GM19238 (cell line): ENCODE results near the gene TNXB.
"Not testable (repeated sequence)": the region's sequence is repeated elsewhere in the genome, so short reads cannot be mapped to it uniquely, and the experiment has no call there.

ENCODE experiments used
- DNase-seq: peaks from one replicate; pipeline ENCODE4 v3.0.0; 2011; ENCODE audit warnings: low spot score; ENCODE audit not compliant: insufficient read length

TNXB gene

GRCh38 chr6:32109114-32109764, at the start of gene TNXB:
Gene TNXB, minus strand, starts transcription at chr6:32109338. Its CDS starts 11,140 bp downstream, at chr6:32098198.
- DNase-seq, result no peak

GRCh38 chr6:32158052-32158451, 48.9 kb upstream of the TNXB start:
- no peak for DNase-seq

DNA sequence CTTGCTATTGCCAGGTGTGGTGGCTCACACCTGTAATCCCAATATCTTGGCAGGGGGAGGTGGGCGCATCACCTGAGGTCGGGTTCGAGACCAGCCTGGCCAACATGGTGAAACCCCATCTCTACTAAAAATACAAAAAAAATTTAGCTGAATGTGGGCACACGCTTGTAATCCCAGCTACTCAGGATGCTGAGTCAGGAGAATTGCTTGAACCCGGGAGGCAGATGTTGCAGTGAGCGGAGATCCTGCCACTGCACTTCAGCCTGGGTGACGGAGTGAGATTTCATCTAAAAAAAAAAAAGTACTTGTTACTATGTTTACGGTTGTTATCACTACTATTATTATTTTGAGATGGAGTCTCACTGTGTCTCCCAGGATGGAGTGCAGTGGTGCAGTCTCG, 47.8 kb upstream of the TNXB start:
- no peak for DNase-seq

- peak; percentile 87 for DNase-seq
Measured at GRCh38 chr6:32154514-32155161, 45.5 kb upstream of the TNXB start.

GRCh38 chr6:32153564-32154513, 44.7 kb upstream of the TNXB start, which contains the start of gene PPT2:
Gene PPT2, plus strand, starts transcription at chr6:32154141. Its CDS starts 454 bp downstream, at chr6:32154595.
- peak; percentile 58 for DNase-seq

DNA sequence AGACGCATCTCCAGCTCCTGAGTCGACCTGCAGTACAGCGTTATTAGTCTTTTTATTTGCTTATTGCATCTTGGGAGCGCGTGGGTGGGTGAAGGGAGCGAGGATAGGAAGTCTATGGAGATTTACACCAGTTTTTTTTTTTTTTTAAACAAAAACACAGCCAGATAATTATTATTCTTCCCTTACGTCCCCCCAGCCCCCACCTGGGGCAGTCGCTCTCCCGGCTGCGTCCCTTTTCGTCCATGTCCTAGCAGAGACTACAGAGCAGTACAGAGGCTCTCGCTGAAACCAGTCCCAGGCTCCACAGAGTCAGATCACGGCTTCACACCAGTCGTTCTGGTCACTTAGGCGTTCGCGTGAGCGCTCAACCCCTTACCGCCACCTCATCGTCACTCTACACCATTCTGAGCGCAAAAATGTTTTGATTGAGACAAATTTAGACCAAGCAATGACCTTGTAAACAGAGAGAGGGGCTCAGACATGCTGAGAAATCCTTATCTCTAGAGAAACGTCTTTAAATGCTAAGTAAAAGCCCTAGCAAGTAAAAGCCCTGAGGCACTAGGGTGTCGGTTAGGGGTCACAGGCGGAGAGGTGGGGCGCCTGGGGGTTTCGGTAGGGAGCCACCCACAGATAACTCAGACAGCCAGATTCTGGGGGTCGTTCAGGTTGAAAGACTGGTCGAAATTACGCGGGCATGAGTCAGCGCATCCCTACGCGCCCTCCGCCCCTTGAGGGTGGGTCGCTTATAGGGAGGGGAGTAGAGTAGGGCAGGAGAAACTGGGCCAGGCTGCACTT, 43.8 kb upstream of the TNXB start:
- DNase-seq, result no peak

DNA sequence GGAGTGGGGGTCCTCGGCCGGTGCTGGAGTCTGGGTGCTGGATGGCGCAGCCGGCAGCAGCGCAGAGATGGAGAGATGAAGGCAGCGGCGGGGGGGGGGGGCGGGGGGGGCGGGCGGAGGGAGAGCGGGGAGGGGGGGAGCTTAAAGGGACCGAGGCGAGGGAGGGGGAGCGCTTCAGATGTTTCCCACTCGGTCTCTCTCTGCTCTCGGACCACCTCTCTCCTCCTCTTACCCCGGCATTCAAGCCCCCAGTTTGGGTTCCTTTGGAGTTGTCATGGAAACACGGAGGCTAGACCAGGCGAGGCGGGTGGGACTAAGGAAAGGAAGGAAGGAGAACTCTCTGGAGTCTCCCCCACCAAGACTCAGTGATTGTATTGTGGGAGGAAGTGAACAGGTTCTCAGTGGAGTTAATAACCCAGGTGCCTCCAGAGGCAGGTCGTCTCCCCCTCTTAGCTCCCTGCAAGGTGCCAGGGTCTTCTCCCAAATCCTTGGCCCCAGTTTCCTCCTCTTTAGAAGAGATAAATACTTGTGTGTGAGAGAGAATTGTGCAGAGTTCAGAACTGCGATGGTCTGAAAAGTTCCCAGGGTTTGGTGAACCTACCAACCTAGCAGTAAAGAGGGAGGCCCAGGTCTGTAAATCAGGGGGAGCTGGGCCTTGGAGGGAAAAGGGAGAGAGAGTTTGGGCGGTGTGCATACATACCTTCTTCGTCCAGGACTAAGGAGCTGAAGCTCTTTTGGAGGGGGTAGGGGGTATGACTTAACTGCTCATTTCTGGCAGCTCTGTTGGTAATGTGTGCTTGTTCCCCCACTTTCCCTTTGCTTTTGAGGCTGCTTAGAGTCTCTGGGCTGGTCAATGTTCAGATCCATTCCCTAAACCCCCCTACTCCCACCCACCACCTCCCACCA, 43.0 kb upstream of the TNXB start, which contains the start of gene PRRT1:
Gene PRRT1, minus strand, starts transcription at position 77 of the 906 bp plus-strand sequence. CDS start 112 bp downstream, outside the sequence.
- no peak for DNase-seq

GRCh38 chr6:32151181-32151862, 42.2 kb upstream of the TNXB start:
- DNase-seq, result no peak

- DNase-seq, result no peak
Measured at GRCh38 chr6:32149932-32150870, 41.1 kb upstream of the TNXB start.

GRCh38 chr6:32149092-32149755, 40.1 kb upstream of the TNXB start:
- no peak for DNase-seq

DNA sequence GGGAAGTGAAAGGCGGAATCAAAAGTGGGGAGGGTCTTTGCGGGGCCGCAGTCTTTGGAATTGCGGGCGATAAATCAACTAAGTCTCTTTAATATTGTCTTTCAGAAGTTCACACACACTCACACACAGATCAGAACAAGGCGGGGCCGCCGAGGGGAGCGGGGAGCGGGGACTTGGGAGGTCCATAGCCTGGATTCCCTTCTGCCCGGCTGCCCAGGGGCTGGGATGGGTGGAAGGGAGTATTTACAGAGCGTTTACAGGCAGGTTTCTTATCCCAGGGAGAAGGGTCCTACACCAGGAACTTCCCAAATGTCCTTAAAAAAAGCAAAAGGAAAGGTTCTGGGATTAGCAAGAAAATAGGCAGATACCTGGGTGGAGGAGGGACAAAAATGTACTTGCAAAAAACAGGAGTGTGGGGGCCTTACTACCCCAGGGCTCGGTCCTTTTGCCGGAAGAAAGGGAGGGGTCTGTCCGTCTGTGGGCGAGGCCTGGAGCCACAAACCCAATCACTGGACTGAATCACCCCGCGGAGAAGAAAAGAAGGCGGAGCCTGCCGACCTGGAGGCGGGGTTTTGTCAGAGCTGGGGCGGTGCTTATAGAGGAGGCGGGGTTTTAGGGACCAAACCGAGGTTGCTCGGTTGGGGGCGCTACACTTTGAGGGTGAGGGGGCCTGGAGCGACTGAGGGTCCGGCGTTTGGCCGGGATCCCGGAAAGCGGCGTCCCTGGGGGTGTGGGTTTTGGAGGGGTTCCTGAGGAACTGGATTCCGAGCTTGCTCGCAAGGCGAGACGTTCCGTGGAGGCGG, 39.4 kb upstream of the TNXB start:
- DNase-seq, result no peak

DNA sequence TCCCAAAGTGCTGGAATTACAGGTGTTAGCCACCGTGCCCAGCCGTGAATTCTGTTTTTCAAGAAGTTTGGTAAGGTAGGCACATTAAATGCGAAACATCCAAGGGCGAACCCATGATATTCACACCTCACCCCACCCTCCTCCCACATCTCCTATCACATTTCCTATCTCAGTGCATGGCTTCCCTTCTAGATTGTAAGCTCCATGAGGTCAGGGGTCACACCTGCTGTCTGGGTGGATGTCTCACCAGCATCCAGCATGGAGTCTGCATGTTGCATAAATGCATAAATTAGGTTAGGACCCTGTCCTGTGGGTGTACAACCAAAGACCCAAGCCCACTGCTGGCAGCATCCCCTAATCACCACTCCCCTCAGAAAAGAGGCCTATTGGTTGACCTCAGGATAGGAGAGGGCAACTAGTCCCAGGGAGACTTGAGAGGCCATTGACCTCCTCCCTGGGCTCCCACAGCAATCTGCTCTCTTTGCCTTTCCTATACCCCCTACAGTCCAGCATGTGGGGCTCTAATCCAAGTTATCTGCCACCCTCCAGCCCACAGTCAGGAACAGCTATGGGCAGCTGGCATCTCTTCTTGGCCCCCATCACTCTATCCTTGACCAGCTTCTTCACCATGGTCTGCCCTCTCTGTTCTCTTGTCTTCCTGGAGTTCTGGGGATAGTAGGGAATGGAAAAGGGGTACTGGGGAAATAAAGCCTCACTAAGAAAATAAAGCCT, 38.4 kb upstream of the TNXB start:
- DNase-seq, result no peak

DNA sequence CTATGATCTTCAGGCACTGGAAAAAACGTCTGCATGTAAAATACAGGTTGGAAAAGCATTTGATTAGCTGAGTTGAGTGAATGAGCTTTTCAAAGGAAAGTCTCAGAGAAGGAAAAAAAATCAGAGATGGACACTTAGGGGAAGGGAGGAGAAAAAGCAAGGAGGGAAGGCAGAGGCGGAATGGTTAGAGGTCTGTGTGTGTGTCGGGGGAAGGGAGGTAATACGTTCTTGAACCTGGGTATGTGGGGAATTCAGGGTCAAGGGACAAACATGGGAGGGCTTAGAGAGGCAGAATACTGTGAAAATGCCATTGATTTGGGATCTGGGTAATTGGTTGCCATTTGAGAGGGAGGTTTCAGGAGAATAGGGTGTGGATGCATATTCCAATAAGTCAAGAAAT, 37.5 kb upstream of the TNXB start:
- DNase-seq, result no peak

GRCh38 chr6:32146287-32146686, 37.1 kb upstream of the TNXB start:
- DNase-seq, result no peak

DNA sequence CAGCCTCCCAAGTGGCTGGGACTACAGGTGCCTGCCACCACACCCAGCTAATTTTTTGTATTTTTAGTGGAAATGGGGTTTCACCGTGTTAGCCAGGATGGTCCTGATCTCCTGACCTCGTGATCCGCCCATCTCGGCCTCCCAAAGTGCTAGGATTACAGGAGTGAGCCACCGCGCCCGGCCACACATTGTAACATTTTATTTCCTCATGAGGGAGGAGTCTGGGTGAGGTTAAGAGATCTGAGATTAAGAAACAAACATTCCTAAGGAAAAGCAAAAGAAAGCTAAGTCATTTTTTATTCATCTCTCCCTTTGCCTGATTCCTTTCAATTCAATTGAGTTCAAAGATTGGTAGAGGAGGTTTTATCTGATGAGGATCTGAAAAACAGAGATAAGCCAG, 35.1 kb upstream of the TNXB start:
- not testable (repeated sequence) for DNase-seq

GRCh38 chr6:32140420-32141046, 31.4 kb upstream of the TNXB start:
- no peak for DNase-seq
